Measurements from ENCODE around the gene AMOTL2. TPM values are rescaled to one million over a fixed set of nuclear protein-coding genes. Genes with fewer than 3 reads are reported as not detected.

AMOTL2 gene
- total and polyA plus RNA-seq, 2 experiments from 2014 or later = 63.9 to 81.6 TPM

DNA sequence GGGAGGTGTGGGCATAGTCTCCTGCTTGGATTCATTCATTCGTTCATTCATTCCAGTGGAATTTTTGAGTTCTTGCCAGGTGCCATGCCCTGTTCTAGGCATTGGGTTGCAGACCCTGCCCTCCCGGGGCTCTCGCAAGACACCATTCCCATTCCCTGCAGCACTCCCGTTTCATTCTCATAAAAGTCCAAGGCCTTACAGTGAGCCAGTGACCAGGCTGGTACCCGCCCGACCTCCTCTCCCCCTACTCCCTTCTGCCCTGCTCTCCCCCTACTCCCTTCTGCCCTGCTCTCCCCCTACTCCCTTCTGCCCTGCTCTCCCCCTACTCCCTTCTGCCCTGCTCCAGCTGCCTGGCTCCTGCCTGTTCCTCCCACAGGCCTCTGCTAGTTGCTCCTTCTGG, 41.9 kb downstream of the AMOTL2 start:
- TF ChIP-seq, protein P1, sequence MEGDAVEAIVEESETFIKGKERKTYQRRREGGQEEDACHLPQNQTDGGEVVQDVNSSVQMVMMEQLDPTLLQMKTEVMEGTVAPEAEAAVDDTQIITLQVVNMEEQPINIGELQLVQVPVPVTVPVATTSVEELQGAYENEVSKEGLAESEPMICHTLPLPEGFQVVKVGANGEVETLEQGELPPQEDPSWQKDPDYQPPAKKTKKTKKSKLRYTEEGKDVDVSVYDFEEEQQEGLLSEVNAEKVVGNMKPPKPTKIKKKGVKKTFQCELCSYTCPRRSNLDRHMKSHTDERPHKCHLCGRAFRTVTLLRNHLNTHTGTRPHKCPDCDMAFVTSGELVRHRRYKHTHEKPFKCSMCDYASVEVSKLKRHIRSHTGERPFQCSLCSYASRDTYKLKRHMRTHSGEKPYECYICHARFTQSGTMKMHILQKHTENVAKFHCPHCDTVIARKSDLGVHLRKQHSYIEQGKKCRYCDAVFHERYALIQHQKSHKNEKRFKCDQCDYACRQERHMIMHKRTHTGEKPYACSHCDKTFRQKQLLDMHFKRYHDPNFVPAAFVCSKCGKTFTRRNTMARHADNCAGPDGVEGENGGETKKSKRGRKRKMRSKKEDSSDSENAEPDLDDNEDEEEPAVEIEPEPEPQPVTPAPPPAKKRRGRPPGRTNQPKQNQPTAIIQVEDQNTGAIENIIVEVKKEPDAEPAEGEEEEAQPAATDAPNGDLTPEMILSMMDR (IDR thresholded peaks at IDR 0.05; ENCODE audit: poor library complexity) = no peak
- TF ChIP-seq EZH2phosphoT487 (IDR thresholded peaks at IDR 0.05; ENCODE audit: low read depth, severe bottlenecking, unreplicated experiment) (no peak), EZH2 (IDR thresholded peaks at IDR 0.05; ENCODE audit: borderline replicate concordance) (no peak)
- Histone ChIP-seq H2AFZ (no peak overlapping the region), H3K9me3 (ENCODE audit: low read depth) (no peaks in the 10 kb centered on the region), H3K4me3 (no peak overlapping the region), H3K9me2 (replicated peaks; ENCODE audit: insufficient read depth) (no peaks in the 10 kb centered on the region), H3K4me1 (ENCODE audit: insufficient read depth) (peaks cover 55% of the 10 kb centered on the region), H3K27ac (peak overlapping the region; percentile 31), H3K4me2 (peak overlapping the region; percentile 55), H4K20me1 (ENCODE audit: insufficient read depth, poor library complexity, severe bottlenecking) (no peaks in the 10 kb centered on the region), H3K79me2 (no peaks in the 10 kb centered on the region), H3K27me3 (no peaks in the 10 kb centered on the region), H3K36me3 (replicated peaks; ENCODE audit: insufficient read depth, low read depth) (no peaks in the 10 kb centered on the region)
- WGBS (ENCODE audit: low lambda C conversion rate, missing lambda C conversion rate) = 92% methylated on average over 2 of the region's 6 CpGs
- DNase-seq (ENCODE audit: low spot score) = no peak

DNA sequence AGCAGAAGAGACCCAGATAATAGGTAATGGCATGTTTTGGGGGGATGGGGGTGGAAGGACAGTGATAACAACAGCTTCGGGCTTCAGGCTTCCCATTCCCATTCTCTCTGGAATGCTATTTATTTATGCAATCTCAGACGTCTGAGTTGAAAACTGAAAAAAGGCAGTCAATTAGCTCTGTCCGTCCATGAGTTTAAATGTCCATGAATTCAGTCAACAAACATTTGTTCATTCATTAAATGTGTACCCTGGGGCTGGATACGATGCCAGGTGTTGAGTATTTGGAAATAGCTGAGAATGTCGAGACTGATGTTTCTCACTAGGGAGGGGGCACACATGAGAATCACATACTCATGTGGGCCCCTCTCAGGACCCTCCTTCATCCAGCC, 42.4 kb downstream of the AMOTL2 start:
- H3K9me2 ChIP-seq (replicated peaks; ENCODE audit: insufficient read depth) = no peaks in the 10 kb centered on the region
- H3K4me2 ChIP-seq = peak overlapping the region; percentile 55
- H3K9me3 ChIP-seq (ENCODE audit: low read depth) = no peaks in the 10 kb centered on the region
- H4K20me1 ChIP-seq (ENCODE audit: insufficient read depth, poor library complexity, severe bottlenecking) = no peaks in the 10 kb centered on the region
- 42% methylated on average over 5 of the region's 5 CpGs for WGBS (ENCODE audit: low lambda C conversion rate, missing lambda C conversion rate)
- no peak overlapping the region for H3K4me3 ChIP-seq
- H3K79me2 ChIP-seq = no peaks in the 10 kb centered on the region
- TF ChIP-seq EZH2phosphoT487 (IDR thresholded peaks at IDR 0.05; ENCODE audit: low read depth, severe bottlenecking, unreplicated experiment) = no peak
- TF ChIP-seq EZH2 (IDR thresholded peaks at IDR 0.05; ENCODE audit: borderline replicate concordance) = no peak
- TF ChIP-seq, protein P1 (IDR thresholded peaks at IDR 0.05; ENCODE audit: poor library complexity) = no peak
- DNase-seq (ENCODE audit: low spot score) = no peak
- H2AFZ ChIP-seq = no peak overlapping the region
- H3K36me3 ChIP-seq (replicated peaks; ENCODE audit: insufficient read depth, low read depth) = no peaks in the 10 kb centered on the region
- peaks cover 60% of the 10 kb centered on the region for H3K4me1 ChIP-seq (ENCODE audit: insufficient read depth)
- H3K27ac ChIP-seq = peak overlapping the region; percentile 31
- H3K27me3 ChIP-seq = no peaks in the 10 kb centered on the region

DNA sequence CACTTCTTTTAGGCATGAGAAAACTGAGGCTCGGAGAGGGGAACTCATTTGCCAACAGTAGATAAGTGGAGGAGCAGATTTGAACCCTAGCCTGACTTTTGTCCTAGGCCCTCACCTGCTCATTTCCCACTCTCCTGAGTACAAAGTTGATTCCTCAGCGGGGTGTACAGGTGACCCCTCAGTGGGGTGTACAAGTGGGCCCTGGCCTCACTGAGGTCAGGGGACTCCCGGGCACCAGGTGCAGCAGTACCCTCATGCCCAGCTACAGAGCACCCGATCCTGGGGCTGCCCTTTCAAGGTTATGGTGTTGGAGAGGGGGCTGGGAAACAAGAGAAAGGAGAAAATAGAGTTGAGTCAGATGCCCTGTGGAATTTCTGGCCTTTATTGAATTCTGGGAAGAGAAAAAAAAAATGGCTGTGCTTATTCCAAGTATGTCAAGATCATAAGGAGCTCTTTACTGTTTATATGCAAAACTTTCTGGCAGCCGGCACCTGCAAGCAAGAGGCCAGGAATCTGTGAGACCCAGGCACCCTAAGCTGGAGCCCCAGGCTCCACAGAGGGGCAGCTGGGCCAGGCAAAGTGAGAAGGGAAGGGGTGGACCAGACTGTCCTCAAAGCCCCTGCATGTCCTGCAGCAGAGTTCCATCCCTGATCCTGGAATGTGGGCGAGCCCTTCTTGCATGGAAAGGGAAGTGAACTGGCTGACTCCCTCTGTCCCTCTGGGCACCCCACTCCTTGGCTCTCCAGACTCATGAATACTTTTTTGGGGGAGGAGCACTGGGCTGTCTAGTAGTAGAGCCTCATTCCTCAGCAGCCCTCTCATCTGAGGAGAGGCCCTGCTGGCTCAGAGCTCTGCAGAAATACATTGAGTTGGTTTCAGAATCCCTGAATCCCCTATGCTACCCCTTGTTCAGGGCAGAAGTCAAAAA, 43.1 kb downstream of the AMOTL2 start:
- Histone ChIP-seq H3K4me1 (ENCODE audit: insufficient read depth) (peaks cover 66% of the 10 kb centered on the region), H4K20me1 (ENCODE audit: insufficient read depth, poor library complexity, severe bottlenecking) (no peaks in the 10 kb centered on the region)
- DNase-seq (ENCODE audit: low spot score) = peak; percentile 48

More for the DNA sequence above, 43.1 kb downstream of the AMOTL2 start:
- TF ChIP-seq EZH2 (IDR thresholded peaks at IDR 0.05; ENCODE audit: borderline replicate concordance) (no peak), EZH2phosphoT487 (IDR thresholded peaks at IDR 0.05; ENCODE audit: low read depth, severe bottlenecking, unreplicated experiment) (no peak)
- TF ChIP-seq, protein P1 (IDR thresholded peaks at IDR 0.05; ENCODE audit: poor library complexity) = no peak
- peak overlapping the region; percentile 55 for H3K4me2 ChIP-seq
- H3K9me2 ChIP-seq (replicated peaks; ENCODE audit: insufficient read depth) = no peaks in the 10 kb centered on the region
- no peaks in the 10 kb centered on the region for H3K36me3 ChIP-seq (replicated peaks; ENCODE audit: insufficient read depth, low read depth)
- WGBS (ENCODE audit: low lambda C conversion rate, missing lambda C conversion rate) = 82% methylated on average over 6 of the region's 6 CpGs
- H3K79me2 ChIP-seq = no peaks in the 10 kb centered on the region
- peak overlapping the region; percentile 31 for H3K27ac ChIP-seq
- H3K9me3 ChIP-seq (ENCODE audit: low read depth) = no peaks in the 10 kb centered on the region
- H2AFZ ChIP-seq = no peak overlapping the region
- H3K4me3 ChIP-seq = no peak overlapping the region
- no peaks in the 10 kb centered on the region for H3K27me3 ChIP-seq

Measured in hepatocyte (in vitro differentiated cells).